Measurements from ENCODE around the gene KIF16B. TPM values are rescaled to one million over a fixed set of nuclear protein-coding genes. Genes with fewer than 3 reads are reported as not detected.

The KIF16B gene
- total and polyA plus RNA-seq, 9 of the 15 experiments (the other 6 are each of a cell fraction or from before 2014, with no cell fraction given) = 1.00 to 10.6 (median 8.5) TPM

- H2AFZ ChIP-seq (ENCODE audit: low read depth, low read length) = no peak overlapping the region
- in situ Hi-C loops (cut with MboI) = no loop called here
- H3K36me3 ChIP-seq (ENCODE audit: control insufficient read depth, insufficient read depth, low read length) = no peaks in the 10 kb centered on the region
- no peak overlapping the region for H3K9ac ChIP-seq (ENCODE audit: insufficient read depth in 1 of 2, low read depth in 2 of 2, low read length in 2 of 2)
- H3K4me2 ChIP-seq (ENCODE audit: insufficient read depth, low read length) = no peak overlapping the region
- ChIA-PET POLR2A (no interaction called here), CTCF (ENCODE audit: low intra/inter-chr PET ratio) (no interaction called here)
- intact Hi-C loops (cut with micrococcal nuclease) = no loop called here
- H3K4me1 ChIP-seq (replicated peaks in 1 of 2; ENCODE audit: control insufficient read depth in 2 of 2, insufficient read depth in 2 of 2, low read length in 2 of 2) = no peaks in the 10 kb centered on the region
- no peak overlapping the region for H3K4me3 ChIP-seq
- WGBS (ENCODE audit: insufficient coverage, low coverage, missing lambda C conversion rate) = 47% methylated on average over 4 of the region's 4 CpGs
- BruUV-seq (replicated peaks) = no TSS peak
- H3K27me3 ChIP-seq (ENCODE audit: control insufficient read depth in 2 of 2, insufficient read depth in 2 of 2, low read length in 2 of 2) = no peaks in the 10 kb centered on the region
- ATAC-seq (no peak), FAIRE-seq (no peak), DNase-seq (ENCODE audit: extremely low read depth in 1 of 4, low spot score in 3 of 4) (no peak)
- no peak overlapping the region for H3K27ac ChIP-seq (ENCODE audit: extremely low read depth, low read depth, low read length)
- TF ChIP-seq PKNOX1 (IDR thresholded peaks at IDR 0.05) (no peak), SRSF3 (IDR thresholded peaks at IDR 0.05; ENCODE audit: insufficient read depth, low read length) (no peak), ZNF764 (CRISPR knock-in tag; IDR thresholded peaks at IDR 0.05; ENCODE audit: low read depth) (no peak)
- H3K9me3 ChIP-seq (replicated peaks; ENCODE audit: control insufficient read depth, insufficient read depth, low read depth, low read length) = no peaks in the 10 kb centered on the region
- H3K79me2 ChIP-seq (ENCODE audit: control insufficient read depth, insufficient read depth, low read length) = no peaks in the 10 kb centered on the region
- H3K9me1 ChIP-seq (ENCODE audit: control insufficient read depth, insufficient read depth, low read length) = no peaks in the 10 kb centered on the region
- H4K20me1 ChIP-seq (replicated peaks; ENCODE audit: control insufficient read depth, insufficient read depth, low read length) = no peaks in the 10 kb centered on the region
Measured at GRCh38 chr20:16313917-16314316, 259.3 kb downstream of the KIF16B start.

- no peaks in the 10 kb centered on the region for H4K20me1 ChIP-seq (replicated peaks; ENCODE audit: control insufficient read depth, insufficient read depth, low read length)
- POLR2A ChIA-PET = no interaction called here
- FAIRE-seq = no peak
- H3K27me3 ChIP-seq (ENCODE audit: control insufficient read depth in 2 of 2, insufficient read depth in 2 of 2, low read length in 2 of 2) = no peaks in the 10 kb centered on the region
- no peak overlapping the region for H3K4me3 ChIP-seq
- no peaks in the 10 kb centered on the region for H3K9me3 ChIP-seq (replicated peaks; ENCODE audit: control insufficient read depth, insufficient read depth, low read depth, low read length)
- TF ChIP-seq KAT7 (CRISPR knock-in tag; IDR thresholded peaks at IDR 0.05; ENCODE audit: borderline replicate concordance) (no peak), ZNF316 (IDR thresholded peaks at IDR 0.05) (peak; percentile 8; the same call in 1 of the 2 replicates)
- no peaks in the 10 kb centered on the region for H3K36me3 ChIP-seq (ENCODE audit: control insufficient read depth, insufficient read depth, low read length)
- in situ Hi-C loops (cut with MboI) = no loop called here
- no peaks in the 10 kb centered on the region for H3K4me1 ChIP-seq (replicated peaks in 1 of 2; ENCODE audit: control insufficient read depth in 2 of 2, insufficient read depth in 2 of 2, low read length in 2 of 2)
- no peaks in the 10 kb centered on the region for H3K9me1 ChIP-seq (ENCODE audit: control insufficient read depth, insufficient read depth, low read length)
- no peak overlapping the region for H2AFZ ChIP-seq (ENCODE audit: low read depth, low read length)
- CTCF ChIA-PET (ENCODE audit: low intra/inter-chr PET ratio) = no interaction called here
- no peak overlapping the region for H3K4me2 ChIP-seq (ENCODE audit: insufficient read depth, low read length)
- H3K27ac ChIP-seq (ENCODE audit: extremely low read depth, low read depth, low read length) = no peak overlapping the region
- no peak for ATAC-seq
- DNase-seq (ENCODE audit: extremely low read depth in 1 of 4, low spot score in 3 of 4) = no peak
- no TSS peak for BruUV-seq (replicated peaks)
- intact Hi-C loops (cut with micrococcal nuclease) = no loop called here
- no peaks in the 10 kb centered on the region for H3K79me2 ChIP-seq (ENCODE audit: control insufficient read depth, insufficient read depth, low read length)
- no peak overlapping the region for H3K9ac ChIP-seq (ENCODE audit: insufficient read depth in 1 of 2, low read depth in 2 of 2, low read length in 2 of 2)
Measured at GRCh38 chr20:16312998-16313397, 260.2 kb downstream of the KIF16B start.
